Bronchial epithelial cell (primary cell): Measurements from ENCODE around the gene CCSER1. TPM values are rescaled to one million over a fixed set of nuclear protein-coding genes. Genes with fewer than 3 reads are reported as not detected.

Experiments
- DNase-seq: peaks from one replicate; pipeline ENCODE4 v3.0.0-alpha.2; 2010; ENCODE audit warnings: low read depth
- FAIRE-seq: peaks from 2 replicates; lab custom pipeline; 2011; peaks lifted over from hg19 to GRCh38; lab: Jason Lieb, UNC
- H3K27me3 ChIP-seq: 2 replicates; pipeline ENCODE4 v1.5.1; 2011; ENCODE audit warnings: low read length; ENCODE audit not compliant: control insufficient read depth, insufficient read depth
- H3K36me3 ChIP-seq: 2 replicates; pipeline ENCODE4 v1.5.1; 2011; ENCODE audit warnings: low read length; ENCODE audit not compliant: control insufficient read depth, insufficient read depth
- H3K4me3 ChIP-seq: 2 replicates; pipeline ENCODE4 v1.5.1; 2011; ENCODE audit warnings: mild to moderate bottlenecking, low read depth, low read length, control low read depth
- CTCF ChIP-seq: IDR thresholded peaks from 2 replicates; pipeline ENCODE4 v1.5.1; 2011; ENCODE audit warnings: mild to moderate bottlenecking, moderate library complexity, low read length, control low read depth, inconsistent platforms; ENCODE audit not compliant: insufficient read depth, severe bottlenecking
- total RNA-seq: library from RNA; depleted of rRNA; stranded (reverse); fragments of >200 nt; gene quantifications from 2 replicates; pipeline ENCODE4 v1.2.1, GENCODE V29; 2014

CCSER1 gene
- total RNA-seq, 1 donor from 2014 or later, result 6.6 TPM

- no peak for FAIRE-seq
- no peaks in the 10 kb centered on the region for H3K36me3 ChIP-seq
- DNase-seq, result peak; percentile 7
- no peaks in the 10 kb centered on the region for H3K27me3 ChIP-seq
- TF ChIP-seq CTCF, result no peak
- H3K4me3 ChIP-seq, result no peak overlapping the region
These were observed 855.6 kb downstream of the CCSER1 start for GRCh38 chr4:90982813-90983212.

- no peak for TF ChIP-seq CTCF
- FAIRE-seq, result no peak
- no peak for DNase-seq
These were observed 863.1 kb downstream of the CCSER1 start for GRCh38 chr4:90990284-90990683.

GRCh38 chr4:90992213-90992612 lies 865.0 kb downstream of the CCSER1 start:
- FAIRE-seq (no peak), DNase-seq (no peak)
- no peak for TF ChIP-seq CTCF
- H3K36me3 ChIP-seq, result no peaks in the 10 kb centered on the region
- no peak overlapping the region for H3K4me3 ChIP-seq
- H3K27me3 ChIP-seq, result no peaks in the 10 kb centered on the region

More at GRCh38 chr4:90990284-90990683, 863.1 kb downstream of the CCSER1 start:
- H3K36me3 ChIP-seq, result no peaks in the 10 kb centered on the region
- no peak overlapping the region for H3K4me3 ChIP-seq
- H3K27me3 ChIP-seq, result no peaks in the 10 kb centered on the region

GRCh38 chr4:90994851-90995574 lies 867.8 kb downstream of the CCSER1 start:
- Histone ChIP-seq H3K36me3 (no peaks in the 10 kb centered on the region), H3K4me3 (no peak overlapping the region), H3K27me3 (no peaks in the 10 kb centered on the region)
- DNase-seq (no peak), FAIRE-seq (no peak)
- TF ChIP-seq CTCF, result no peak

- FAIRE-seq (no peak), DNase-seq (peak; percentile 71)
- no peaks in the 10 kb centered on the region for H3K27me3 ChIP-seq
- no peak overlapping the region for H3K4me3 ChIP-seq
- TF ChIP-seq CTCF, result no peak
- H3K36me3 ChIP-seq, result no peaks in the 10 kb centered on the region
These were observed 868.8 kb downstream of the CCSER1 start for GRCh38 chr4:90995996-90996395.

GRCh38 chr4:90996813-90997212 lies 869.6 kb downstream of the CCSER1 start:
- no peak for DNase-seq
- no peak for TF ChIP-seq CTCF
- H3K36me3 ChIP-seq, result no peaks in the 10 kb centered on the region
- H3K4me3 ChIP-seq, result no peak overlapping the region
- peak; percentile 18 for FAIRE-seq
- no peaks in the 10 kb centered on the region for H3K27me3 ChIP-seq
